Naive thymus-derived CD8-positive, alpha-beta T cell (primary cell): Measurements from ENCODE around the gene DCC. TPM values are rescaled to one million over a fixed set of nuclear protein-coding genes. Genes with fewer than 3 reads are reported as not detected.
"Not testable (repeated sequence)": the region's sequence is repeated elsewhere in the genome, so short reads cannot be mapped to it uniquely, and the experiment has no call there.

Source experiments
- ATAC-seq, 2 donors: fragments of 150-1000 bp; cut with Tn5 transposase in 1 of 2; sonication (Bioruptor Pico), chemical (Tn5 transposase) in 1 of 2; 1 replicate in 1 of 2; 2 replicates in 1 of 2; pipeline ENCODE4 v1.10.0; 2021; ENCODE audit warnings: mild to moderate bottlenecking in 2 of 2, moderate library complexity in 2 of 2
- POLR2A ChIA-PET: fragments of 350-600 bp; sonication (Branson Sonifier 250); formaldehyde crosslinking; loops from one replicate; lab custom pipeline; 2021; ENCODE audit warnings: antibody characterized with exemption; lab: Charles Lee
- DNase-seq, 10 donors: peaks; one replicate each; pipeline versions ENCODE4 v3.0.0 to v3.0.0-alpha.2; 2020 to 2022
- H3K27ac Mint-ChIP-seq, 10 donors: one replicate each; pipeline ENCODE4 v1.8.0; 2020 to 2022; ENCODE audit warnings: mild to moderate bottlenecking in 10 of 10, mixed read lengths in 10 of 10, moderate library complexity in 4 of 10, inconsistent platforms in 1 of 10
- H3K27me3 Mint-ChIP-seq, 5 donors: one replicate each; pipeline ENCODE4 v1.8.0; 2021 to 2022; ENCODE audit warnings: mixed read lengths in 5 of 5
- H3K36me3 Mint-ChIP-seq, 3 donors: one replicate each; pipeline ENCODE4 v1.8.0; 2020 to 2022; ENCODE audit warnings: mixed read lengths in 3 of 3, mild to moderate bottlenecking in 2 of 3, inconsistent platforms in 1 of 3
- H3K4me1 Mint-ChIP-seq, 4 donors: one replicate each; pipeline ENCODE4 v1.8.0; 2021 to 2022; ENCODE audit warnings: mixed read lengths in 4 of 4
- H3K4me3 Mint-ChIP-seq, 10 donors: one replicate each; pipeline ENCODE4 v1.8.0; 2020 to 2022; ENCODE audit warnings: mild to moderate bottlenecking in 10 of 10, mixed read lengths in 10 of 10, moderate library complexity in 6 of 10, inconsistent platforms in 1 of 10
- H3K9me3 Mint-ChIP-seq, 9 donors: one replicate each; pipeline ENCODE4 v1.8.0; 2020 to 2022; ENCODE audit warnings: mixed read lengths in 9 of 9, mild to moderate bottlenecking in 3 of 9, inconsistent platforms in 1 of 9, moderate library complexity in 1 of 9
- polyA plus RNA-seq, 3 donors: library from polyadenylated mRNA; unstranded; fragments of 300-500 nt; fragmentation: Illumina TruSeq; gene quantifications; one replicate each; pipeline ENCODE4 v1.2.3, GENCODE V29; 2021
- total RNA-seq, 8 experiments: library from RNA in 2 of 8; stranded (reverse) in 2 of 8; gene quantifications; one replicate each; pipeline ENCODE4 v1.2.3 and lab custom pipeline; 2021 to 2026

Gene DCC
- total and polyA plus RNA-seq, 5 experiments from 2014 or later, result not detected

- DNase-seq (no peak), ATAC-seq (no peak)
- Mint-ChIP-seq H3K4me3 (no peak overlapping the region), H3K27ac (no peak overlapping the region), H3K4me1 (no peaks in the 10 kb centered on the region), H3K9me3 (peaks cover 0 to 36% (median 9%) of the 10 kb centered on the region in 9 donors), H3K27me3 (peaks cover 0 to 4% (median 0%) of the 10 kb centered on the region in 5 donors), H3K36me3 (no peaks in the 10 kb centered on the region)
- POLR2A ChIA-PET, result no interaction called here
These were observed 23.9 kb downstream of the DCC start for GRCh38 chr18:52363861-52364260.

GRCh38 chr18:52366851-52367250, 26.9 kb downstream of the DCC start:
- peaks cover 0 to 26% (median 10%) of the 10 kb centered on the region in 9 donors for H3K9me3 Mint-ChIP-seq
- H3K4me3 Mint-ChIP-seq, POLR2A ChIA-PET, H3K27ac Mint-ChIP-seq, ATAC-seq, H3K4me1 Mint-ChIP-seq, H3K36me3 Mint-ChIP-seq, H3K27me3 Mint-ChIP-seq, DNase-seq: not testable (repeated sequence)

- no peaks in the 10 kb centered on the region for H3K36me3 Mint-ChIP-seq
- ATAC-seq (no peak), DNase-seq (no peak)
- peaks cover 0 to 16% (median 8%) of the 10 kb centered on the region in 9 donors for H3K9me3 Mint-ChIP-seq
- no peak overlapping the region for H3K27ac Mint-ChIP-seq
- H3K4me3 Mint-ChIP-seq, result no peak overlapping the region
- POLR2A ChIA-PET, result no interaction called here
- H3K27me3 Mint-ChIP-seq, result peaks cover 0 to 4% (median 0%) of the 10 kb centered on the region in 5 donors
- H3K4me1 Mint-ChIP-seq, result no peaks in the 10 kb centered on the region
These were observed 28.2 kb downstream of the DCC start for GRCh38 chr18:52367953-52368742.

GRCh38 chr18:52370841-52371240, 30.8 kb downstream of the DCC start:
- no peaks in the 10 kb centered on the region for H3K36me3 Mint-ChIP-seq
- H3K9me3 Mint-ChIP-seq, result peaks cover 0 to 16% (median 8%) of the 10 kb centered on the region in 9 donors
- peaks cover 0 to 4% (median 0%) of the 10 kb centered on the region in 5 donors for H3K27me3 Mint-ChIP-seq
- H3K4me1 Mint-ChIP-seq, result no peaks in the 10 kb centered on the region
- no peak for ATAC-seq
- H3K4me3 Mint-ChIP-seq, result no peak overlapping the region
- DNase-seq, result no peak
- POLR2A ChIA-PET, result no interaction called here
- no peak overlapping the region for H3K27ac Mint-ChIP-seq

- Mint-ChIP-seq H3K27me3 (no peaks in the 10 kb centered on the region), H3K36me3 (no peaks in the 10 kb centered on the region), H3K9me3 (peaks cover 0 to 3% (median 0%) of the 10 kb centered on the region in 9 donors), H3K4me1 (no peaks in the 10 kb centered on the region), H3K27ac (no peak overlapping the region), H3K4me3 (no peak overlapping the region)
- DNase-seq (no peak), ATAC-seq (no peak)
- POLR2A ChIA-PET, result no interaction called here
These were observed 36.1 kb downstream of the DCC start for GRCh38 chr18:52376104-52376503.

- POLR2A ChIA-PET, result no interaction called here
- ATAC-seq, result no peak
- H3K27ac Mint-ChIP-seq, result no peak overlapping the region
- H3K9me3 Mint-ChIP-seq, result peaks cover 0 to 3% (median 0%) of the 10 kb centered on the region in 9 donors
- no peak for DNase-seq
- no peaks in the 10 kb centered on the region for H3K4me1 Mint-ChIP-seq
- H3K27me3 Mint-ChIP-seq, result no peaks in the 10 kb centered on the region
- no peaks in the 10 kb centered on the region for H3K36me3 Mint-ChIP-seq
- H3K4me3 Mint-ChIP-seq, result no peak overlapping the region
These were observed 37.1 kb downstream of the DCC start for GRCh38 chr18:52377094-52377493.

- no peaks in the 10 kb centered on the region for H3K4me1 Mint-ChIP-seq
- H3K27me3 Mint-ChIP-seq, result no peaks in the 10 kb centered on the region
- DNase-seq (no peak), ATAC-seq (no peak)
- H3K36me3 Mint-ChIP-seq, result no peaks in the 10 kb centered on the region
- H3K27ac Mint-ChIP-seq, result no peak overlapping the region
- peaks cover 0 to 2% (median 0%) of the 10 kb centered on the region in 9 donors for H3K9me3 Mint-ChIP-seq
- H3K4me3 Mint-ChIP-seq, result no peak overlapping the region
- POLR2A ChIA-PET, result no interaction called here
These were observed 46.3 kb downstream of the DCC start for GRCh38 chr18:52386306-52386705.

GRCh38 chr18:52387175-52387574, 47.2 kb downstream of the DCC start:
- POLR2A ChIA-PET, result no interaction called here
- DNase-seq (no peak), ATAC-seq (no peak)
- peaks cover 0 to 2% (median 0%) of the 10 kb centered on the region in 9 donors for H3K9me3 Mint-ChIP-seq
- no peak overlapping the region for H3K27ac Mint-ChIP-seq
- no peaks in the 10 kb centered on the region for H3K36me3 Mint-ChIP-seq
- H3K4me1 Mint-ChIP-seq, result no peaks in the 10 kb centered on the region
- no peaks in the 10 kb centered on the region for H3K27me3 Mint-ChIP-seq
- no peak overlapping the region for H3K4me3 Mint-ChIP-seq

GRCh38 chr18:52391810-52392559, 52.0 kb downstream of the DCC start:
- H3K4me3 Mint-ChIP-seq, result no peak overlapping the region
- no peak overlapping the region for H3K27ac Mint-ChIP-seq
- H3K9me3 Mint-ChIP-seq, result peaks cover 0 to 2% (median 0%) of the 10 kb centered on the region in 9 donors
- H3K27me3 Mint-ChIP-seq, result no peaks in the 10 kb centered on the region
- no peak for DNase-seq
- no peaks in the 10 kb centered on the region for H3K36me3 Mint-ChIP-seq
- no peak for ATAC-seq
- no peaks in the 10 kb centered on the region for H3K4me1 Mint-ChIP-seq
- POLR2A ChIA-PET, result no interaction called here

GRCh38 chr18:52394602-52395001, 54.6 kb downstream of the DCC start:
- Mint-ChIP-seq H3K27ac (no peak overlapping the region), H3K9me3 (peaks cover 0 to 3% (median 0%) of the 10 kb centered on the region in 9 donors), H3K4me1 (no peaks in the 10 kb centered on the region), H3K4me3 (no peak overlapping the region), H3K36me3 (no peaks in the 10 kb centered on the region), H3K27me3 (peaks cover 0 to 1% (median 0%) of the 10 kb centered on the region in 5 donors)
- DNase-seq (no peak), ATAC-seq (no peak)
- POLR2A ChIA-PET, result no interaction called here

- no peaks in the 10 kb centered on the region for H3K4me1 Mint-ChIP-seq
- H3K36me3 Mint-ChIP-seq, result no peaks in the 10 kb centered on the region
- DNase-seq, result no peak
- no peak overlapping the region for H3K27ac Mint-ChIP-seq
- no peak for ATAC-seq
- no peak overlapping the region for H3K4me3 Mint-ChIP-seq
- peaks cover 0 to 4% (median 0%) of the 10 kb centered on the region in 9 donors for H3K9me3 Mint-ChIP-seq
- POLR2A ChIA-PET, result no interaction called here
- H3K27me3 Mint-ChIP-seq, result peaks cover 0 to 1% (median 0%) of the 10 kb centered on the region in 5 donors
These were observed 55.3 kb downstream of the DCC start for GRCh38 chr18:52395146-52395852.

GRCh38 chr18:52401236-52401635, 61.2 kb downstream of the DCC start:
- H3K4me1 Mint-ChIP-seq, result no peaks in the 10 kb centered on the region
- POLR2A ChIA-PET, result no interaction called here
- H3K9me3 Mint-ChIP-seq, result peaks cover 0 to 12% (median 1%) of the 10 kb centered on the region in 9 donors
- no peak overlapping the region for H3K4me3 Mint-ChIP-seq
- H3K27me3 Mint-ChIP-seq, result peaks cover 0 to 1% (median 0%) of the 10 kb centered on the region in 5 donors
- DNase-seq (no peak), ATAC-seq (no peak)
- H3K27ac Mint-ChIP-seq, result no peak overlapping the region
- H3K36me3 Mint-ChIP-seq, result no peaks in the 10 kb centered on the region

GRCh38 chr18:52402814-52403213, 62.8 kb downstream of the DCC start:
- peaks cover 0 to 1% (median 0%) of the 10 kb centered on the region in 5 donors for H3K27me3 Mint-ChIP-seq

More at GRCh38 chr18:52402814-52403213, 62.8 kb downstream of the DCC start:
- Mint-ChIP-seq H3K27ac (no peak overlapping the region), H3K9me3 (peaks cover 0 to 12% (median 4%) of the 10 kb centered on the region in 9 donors), H3K36me3 (no peaks in the 10 kb centered on the region), H3K4me1 (no peaks in the 10 kb centered on the region), H3K4me3 (no peak overlapping the region)
- POLR2A ChIA-PET, result no interaction called here
- ATAC-seq (no peak), DNase-seq (no peak)
